Measurements from ENCODE around the gene ESCO1.
A peak's percentile ranks its signal among the peaks of the same experiment; 100 is the strongest.
"Not testable (repeated sequence)": the region's sequence is repeated elsewhere in the genome, so short reads cannot be mapped to it uniquely, and the experiment has no call there.

The ESCO1 gene

GRCh38 chr18:21592361-21592760, 8.1 kb downstream of the ESCO1 start:
- not testable (repeated sequence) for DNase-seq

- no peak for DNase-seq
Measured at GRCh38 chr18:21584391-21584790, 16.1 kb downstream of the ESCO1 start.

GRCh38 chr18:21575656-21576055, 24.8 kb downstream of the ESCO1 start:
- DNase-seq = no peak

GRCh38 chr18:21571772-21572171, 28.7 kb downstream of the ESCO1 start:
- no peak for DNase-seq

- DNase-seq = no peak
Measured at GRCh38 chr18:21559195-21559594, 41.3 kb downstream of the ESCO1 start.

- no peak for DNase-seq
Measured at GRCh38 chr18:21557607-21558253, 42.8 kb downstream of the ESCO1 start.

- DNase-seq = no peak
Measured at GRCh38 chr18:21550510-21550970, 50.0 kb downstream of the ESCO1 start.

GRCh38 chr18:21548647-21549046, 51.9 kb downstream of the ESCO1 start:
- DNase-seq = no peak

GRCh38 chr18:21546423-21546822, 54.1 kb downstream of the ESCO1 start:
- no peak for DNase-seq

GRCh38 chr18:21538230-21538629, 62.3 kb downstream of the ESCO1 start:
- no peak for DNase-seq

- DNase-seq = no peak
Measured at GRCh38 chr18:21534327-21534726, 66.2 kb downstream of the ESCO1 start.

- no peak for DNase-seq
Measured at GRCh38 chr18:21526463-21526862, 74.0 kb downstream of the ESCO1 start.

- DNase-seq = no peak
Measured at GRCh38 chr18:21525916-21526315, 74.6 kb downstream of the ESCO1 start.

- no peak for DNase-seq
Measured at GRCh38 chr18:21522530-21522929, 78.0 kb downstream of the ESCO1 start.

- no peak for DNase-seq
Measured at GRCh38 chr18:21513741-21514140, 86.8 kb downstream of the ESCO1 start.

GRCh38 chr18:21513292-21513691, 87.2 kb downstream of the ESCO1 start:
- DNase-seq = no peak

GRCh38 chr18:21509062-21509461, 91.4 kb downstream of the ESCO1 start:
- DNase-seq = no peak

GRCh38 chr18:21507913-21508701, 92.4 kb downstream of the ESCO1 start:
- no peak for DNase-seq

- DNase-seq = no peak
Measured at GRCh38 chr18:21502661-21503060, 97.8 kb downstream of the ESCO1 start.

GRCh38 chr18:21499997-21500396, 100.5 kb downstream of the ESCO1 start:
- DNase-seq = no peak

GRCh38 chr18:21496277-21496835, 104.1 kb downstream of the ESCO1 start:
- DNase-seq = peak; percentile 49

- DNase-seq = no peak
Measured at GRCh38 chr18:21490748-21491147, 109.8 kb downstream of the ESCO1 start.

GRCh38 chr18:21489919-21490495, 110.5 kb downstream of the ESCO1 start:
- DNase-seq = no peak

All from NCI-H1105 (cell line).